ENCODE data around the gene HSD3B7.

DNA sequence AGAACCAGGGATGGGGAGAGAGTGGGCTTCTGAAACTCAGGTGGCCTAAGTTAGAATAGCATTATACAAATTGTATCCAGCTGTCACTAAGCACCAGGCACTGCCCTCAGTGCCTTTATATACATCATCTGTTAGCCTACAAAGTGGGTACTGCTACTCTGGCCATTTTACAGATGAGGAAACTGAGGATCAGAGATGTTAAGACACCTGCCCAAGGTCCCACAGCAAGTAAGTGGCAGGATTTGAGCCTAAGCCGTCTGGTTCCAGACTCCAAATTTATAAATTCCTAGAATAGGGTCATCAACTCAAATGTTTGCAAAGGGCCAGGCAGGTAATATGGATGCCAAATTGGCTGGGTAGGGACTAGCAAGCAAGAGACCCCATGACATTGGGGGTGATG lies 33.8 kb upstream of the HSD3B7 start:
- TF ChIP-seq, protein P1, sequence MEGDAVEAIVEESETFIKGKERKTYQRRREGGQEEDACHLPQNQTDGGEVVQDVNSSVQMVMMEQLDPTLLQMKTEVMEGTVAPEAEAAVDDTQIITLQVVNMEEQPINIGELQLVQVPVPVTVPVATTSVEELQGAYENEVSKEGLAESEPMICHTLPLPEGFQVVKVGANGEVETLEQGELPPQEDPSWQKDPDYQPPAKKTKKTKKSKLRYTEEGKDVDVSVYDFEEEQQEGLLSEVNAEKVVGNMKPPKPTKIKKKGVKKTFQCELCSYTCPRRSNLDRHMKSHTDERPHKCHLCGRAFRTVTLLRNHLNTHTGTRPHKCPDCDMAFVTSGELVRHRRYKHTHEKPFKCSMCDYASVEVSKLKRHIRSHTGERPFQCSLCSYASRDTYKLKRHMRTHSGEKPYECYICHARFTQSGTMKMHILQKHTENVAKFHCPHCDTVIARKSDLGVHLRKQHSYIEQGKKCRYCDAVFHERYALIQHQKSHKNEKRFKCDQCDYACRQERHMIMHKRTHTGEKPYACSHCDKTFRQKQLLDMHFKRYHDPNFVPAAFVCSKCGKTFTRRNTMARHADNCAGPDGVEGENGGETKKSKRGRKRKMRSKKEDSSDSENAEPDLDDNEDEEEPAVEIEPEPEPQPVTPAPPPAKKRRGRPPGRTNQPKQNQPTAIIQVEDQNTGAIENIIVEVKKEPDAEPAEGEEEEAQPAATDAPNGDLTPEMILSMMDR (IDR thresholded peaks at IDR 0.05; ENCODE audit: low read length), result no peak
- TF ChIP-seq EZH2 (IDR thresholded peaks at IDR 0.05; ENCODE audit: borderline replicate concordance, low read length), result no peak
